AG04450 (cell line): ENCODE measurements around the gene MBOAT1. TPM values are rescaled to one million over a fixed set of nuclear protein-coding genes. Genes with fewer than 3 reads are reported as not detected.
"Not testable (repeated sequence)": the region's sequence is repeated elsewhere in the genome, so short reads cannot be mapped to it uniquely, and the experiment has no call there.

Experiments used
- CTCF ChIA-PET: fragments of 300-600, 350-600 bp; formaldehyde crosslinking; extraction: SDS; loops from one replicate; lab custom pipeline; 2022; ENCODE audit warnings: antibody characterized with exemption, inconsistent platforms; lab: Charles Lee
- POLR2A ChIA-PET: fragments of 350-600 bp; formaldehyde crosslinking; extraction: SDS; loops from one replicate; lab custom pipeline; 2021; ENCODE audit warnings: antibody characterized with exemption, inconsistent platforms; lab: Yijun Ruan, JAX
- DNase-seq: peaks from one replicate; pipeline ENCODE4 v3.0.0-alpha.2; 2011; ENCODE audit warnings: low read depth, low spot score
- H3K27ac ChIP-seq: one replicate; pipeline ENCODE4 v1.5.1; 2012; ENCODE audit warnings: low read depth, low read length, control low read depth
- H3K27me3 ChIP-seq: one replicate; pipeline ENCODE4 v1.6.0; 2012; ENCODE audit warnings: low read length; ENCODE audit not compliant: control insufficient read depth, insufficient read depth
- H3K4me3 ChIP-seq: 2 replicates; pipeline ENCODE4 v1.5.1; 2011; ENCODE audit warnings: mild to moderate bottlenecking, low read depth, low read length, control low read depth
- H3K9me3 ChIP-seq: 2 replicates; pipeline ENCODE4 v1.5.1; 2012; ENCODE audit warnings: low read length; ENCODE audit not compliant: control insufficient read depth, insufficient read depth
- CTCF ChIP-seq: IDR thresholded peaks from 2 replicates; pipeline ENCODE4 v1.5.1; 2011; ENCODE audit warnings: low read depth, low read length, control low read depth, inconsistent platforms
- polyA plus RNA-seq: library from polyadenylated mRNA; depleted of rRNA; stranded (reverse); fragments of >200 nt; gene quantifications from 2 replicates; pipeline ENCODE4 v1.2.3, GENCODE V29; 2011

The MBOAT1 gene
- polyA plus RNA-seq, 1 experiment: 2.1 TPM

- TF ChIP-seq CTCF: no peak
- Histone ChIP-seq H3K4me3 (no peak overlapping the region), H3K9me3 (no peaks in the 10 kb centered on the region), H3K27me3 (no peaks in the 10 kb centered on the region), H3K27ac (no peak overlapping the region)
- CTCF ChIA-PET: no interaction called here
- POLR2A ChIA-PET: no interaction called here
- DNase-seq: no peak
Measured at GRCh38 chr6:20146291-20146690, 66.0 kb downstream of the MBOAT1 start.

DNA sequence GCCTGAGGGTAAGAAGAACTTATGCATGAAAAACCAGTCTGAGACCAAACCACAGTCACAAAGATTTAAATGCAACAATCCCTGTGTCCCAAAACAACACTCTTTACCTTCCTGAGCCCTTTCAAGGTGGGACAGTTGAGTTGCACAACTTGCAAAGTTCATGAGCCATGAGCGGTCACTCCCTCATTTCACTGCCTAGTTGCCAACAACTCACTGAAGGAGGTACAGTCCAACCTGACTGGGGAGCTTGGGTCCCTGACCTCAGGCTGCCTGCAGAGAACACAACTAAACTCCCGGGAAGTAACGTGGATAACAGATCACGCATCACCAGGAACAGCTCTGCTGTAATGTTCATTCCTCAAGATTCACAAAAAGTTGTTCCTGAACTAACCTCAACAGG, 69.4 kb downstream of the MBOAT1 start:
- ChIA-PET CTCF (no interaction called here), POLR2A (no interaction called here)
- H3K27me3 ChIP-seq: no peaks in the 10 kb centered on the region
- no peaks in the 10 kb centered on the region for H3K9me3 ChIP-seq
- H3K4me3 ChIP-seq: no peak overlapping the region
- DNase-seq: no peak
- no peak overlapping the region for H3K27ac ChIP-seq
- no peak for TF ChIP-seq CTCF

GRCh38 chr6:20141931-20142330, 70.3 kb downstream of the MBOAT1 start:
- no peaks in the 10 kb centered on the region for H3K9me3 ChIP-seq
- H3K27ac ChIP-seq: no peak overlapping the region
- TF ChIP-seq CTCF: no peak
- POLR2A ChIA-PET: no interaction called here
- DNase-seq: no peak
- H3K27me3 ChIP-seq: no peaks in the 10 kb centered on the region
- CTCF ChIA-PET: no interaction called here
- H3K4me3 ChIP-seq: no peak overlapping the region

- H3K27ac ChIP-seq, H3K4me3 ChIP-seq, H3K9me3 ChIP-seq, DNase-seq, POLR2A ChIA-PET, H3K27me3 ChIP-seq: not testable (repeated sequence)
- CTCF ChIA-PET: interaction anchor here (0.9 to 1.6 kb wide), 2 partner anchors 10 to 13 kb away, joined by 3 to 10 read pairs; no protein-coding TSS in a partner anchor
Measured at GRCh38 chr6:20139127-20139963, 72.9 kb downstream of the MBOAT1 start.

- ChIA-PET CTCF (interaction anchor here (3.4 kb wide), 1 partner anchor 11 kb away, joined by 31 read pairs; no protein-coding TSS in a partner anchor), POLR2A (no interaction called here)
- no peak for TF ChIP-seq CTCF
- DNase-seq: no peak
- Histone ChIP-seq H3K4me3 (no peak overlapping the region), H3K27me3 (no peaks in the 10 kb centered on the region), H3K9me3 (no peaks in the 10 kb centered on the region), H3K27ac (no peak overlapping the region)
Measured at GRCh38 chr6:20137837-20138236, 74.4 kb downstream of the MBOAT1 start.
